Stimulated activated CD8-positive, alpha-beta memory T cell treated with anti-CD3 and anti-CD28 coated beads, Interleukin-4, amount 100 ng/mL, for 48 hours (primary cell): ENCODE results near the gene SCAMP5.

Experiments used
- DNase-seq: peaks from one replicate; pipeline ENCODE4 v3.0.0-alpha.2; 2020

Gene SCAMP5

GRCh38 chr15:75050283-75050682, 54.9 kb downstream of the SCAMP5 start:
- DNase-seq = no peak

GRCh38 chr15:75051191-75051608, 55.8 kb downstream of the SCAMP5 start:
- no peak for DNase-seq

GRCh38 chr15:75051711-75052110, 56.3 kb downstream of the SCAMP5 start:
- no peak for DNase-seq

GRCh38 chr15:75052972-75053747, 57.8 kb downstream of the SCAMP5 start:
- DNase-seq = no peak

GRCh38 chr15:75053748-75054125, 58.4 kb downstream of the SCAMP5 start:
- DNase-seq = no peak

GRCh38 chr15:75054172-75054897, 59.0 kb downstream of the SCAMP5 start:
- no peak for DNase-seq

- DNase-seq = no peak
These were observed 60.7 kb downstream of the SCAMP5 start for GRCh38 chr15:75056036-75056435.

GRCh38 chr15:75058127-75058905, 63.0 kb downstream of the SCAMP5 start:
- peak; percentile 6 for DNase-seq

GRCh38 chr15:75059607-75060006, 64.2 kb downstream of the SCAMP5 start:
- peak; percentile 10 for DNase-seq

GRCh38 chr15:75061272-75061671, 65.9 kb downstream of the SCAMP5 start:
- no peak for DNase-seq

- no peak for DNase-seq
These were observed 67.3 kb downstream of the SCAMP5 start for GRCh38 chr15:75062706-75063105.

GRCh38 chr15:75063338-75063737, 68.0 kb downstream of the SCAMP5 start:
- DNase-seq = no peak

- DNase-seq = no peak
These were observed 68.5 kb downstream of the SCAMP5 start for GRCh38 chr15:75063889-75064288.

- no peak for DNase-seq
These were observed 69.5 kb downstream of the SCAMP5 start for GRCh38 chr15:75064846-75065245.

GRCh38 chr15:75065467-75065850, 70.1 kb downstream of the SCAMP5 start:
- DNase-seq = peak; percentile 20

- DNase-seq = peak; percentile 15
These were observed 70.6 kb downstream of the SCAMP5 start for GRCh38 chr15:75065851-75066509.

- DNase-seq = peak; percentile 63
These were observed 71.9 kb downstream of the SCAMP5 start for GRCh38 chr15:75067123-75067830.

GRCh38 chr15:75068748-75069147, 73.4 kb downstream of the SCAMP5 start:
- DNase-seq = peak; percentile 17

GRCh38 chr15:75069301-75069925, 74.0 kb downstream of the SCAMP5 start:
- peak; percentile 23 for DNase-seq

GRCh38 chr15:75070674-75071073, 75.3 kb downstream of the SCAMP5 start:
- DNase-seq = peak; percentile 20
